HepG2 (cell line): ENCODE results near the gene NBEA. TPM values are rescaled to one million over a fixed set of nuclear protein-coding genes. Genes with fewer than 3 reads are reported as not detected.
"Not testable (repeated sequence)": the region's sequence is repeated elsewhere in the genome, so short reads cannot be mapped to it uniquely, and the experiment has no call there.

ENCODE experiments used
- ATAC-seq: fragments of 200-7000 bp; cut with Tn5 transposase; 3 replicates; pipeline ENCODE4 v1.9.1; 2020; ENCODE audit warnings: mild to moderate bottlenecking, moderate library complexity
- BruUV-seq: library from RNA; stranded (reverse); fragments of 400-500 nt; replicated peaks from 2 replicates; lab custom pipeline; 2021; lab: Mats Ljungman, UMichigan
- CTCF ChIA-PET: fragments of 300-600 bp; formaldehyde crosslinking; extraction: SDS; loops from one replicate; lab custom pipeline; 2021; ENCODE audit warnings: low total read pairs, inconsistent platforms, low intra/inter-chr PET ratio; lab: Yijun Ruan, JAX
- POLR2A ChIA-PET: fragments of 350-600 bp; sonication (Branson Sonifier 250); formaldehyde crosslinking; loops from one replicate; lab custom pipeline; 2020; ENCODE audit warnings: antibody characterized with exemption, inconsistent platforms; lab: Yijun Ruan, JAX
- DNase-seq: peaks from one replicate; pipeline ENCODE4 v3.0.0-alpha.2; 2015; ENCODE audit warnings: low spot score
- FAIRE-seq: peaks from 3 replicates; lab custom pipeline; 2011; peaks lifted over from hg19 to GRCh38; lab: Jason Lieb, UNC
- H2AFZ ChIP-seq: one replicate; pipeline ENCODE4 v1.6.1; 2011; ENCODE audit warnings: low read length, inconsistent platforms
- H3K27ac ChIP-seq: fragments of 300-600 bp; 3 replicates; pipeline ENCODE4 v1.8.0; 2011; ENCODE audit warnings: mixed run types, mild to moderate bottlenecking, mixed read lengths, low read length, inconsistent platforms; ENCODE audit not compliant: insufficient read depth; ENCODE audit errors: extremely low read length
- H3K27me3 ChIP-seq, 2 experiments: fragments of 200-600 bp in 1 of 2; 2 replicates in 1 of 2; 3 replicates in 1 of 2; pipeline versions ENCODE4 v1.6.0 to v1.8.0; 2011; ENCODE audit warnings: low read length in 2 of 2, mild to moderate bottlenecking in 2 of 2, moderate library complexity in 2 of 2, inconsistent platforms in 1 of 2; ENCODE audit not compliant: insufficient read depth in 2 of 2, control insufficient read depth in 1 of 2
- H3K36me3 ChIP-seq, 2 experiments: fragments of 200-600 bp in 1 of 2; replicated peaks in 1 of 2; 2 replicates in 1 of 2; 3 replicates in 1 of 2; pipeline versions ENCODE4 v1.5.1 to v1.8.0; 2011; ENCODE audit warnings: low read length in 2 of 2, inconsistent platforms in 1 of 2; ENCODE audit not compliant: insufficient read depth in 2 of 2, control insufficient read depth in 1 of 2
- H3K4me1 ChIP-seq: 2 replicates; pipeline ENCODE4 v1.5.1; 2012; ENCODE audit warnings: low read length, inconsistent platforms; ENCODE audit not compliant: insufficient read depth
- H3K4me2 ChIP-seq: 2 replicates; pipeline ENCODE4 v1.6.0; 2011; ENCODE audit warnings: low read depth, low read length, inconsistent platforms
- H3K4me3 ChIP-seq, 3 experiments: fragments of 200-600 bp in 1 of 3; sonication (generic), shearing (Covaris generic) in 1 of 3; replicated peaks in 1 of 3; 2 replicates each; pipeline ENCODE4 v1.5.1; 2011 to 2016; ENCODE audit warnings: low read length in 3 of 3, inconsistent platforms in 2 of 3, low read depth in 2 of 3, mild to moderate bottlenecking in 2 of 3, control low read depth in 1 of 3, mixed read lengths in 1 of 3; ENCODE audit not compliant: insufficient read depth in 1 of 3
- H3K79me2 ChIP-seq: one replicate; pipeline ENCODE4 v1.6.1; 2011; ENCODE audit warnings: low read length, inconsistent platforms; ENCODE audit not compliant: insufficient read depth
- H3K9ac ChIP-seq: 2 replicates; pipeline ENCODE4 v1.6.0; 2011; ENCODE audit warnings: mild to moderate bottlenecking, low read depth, low read length, inconsistent platforms; ENCODE audit not compliant: insufficient read depth
- H3K9me3 ChIP-seq: 2 replicates; pipeline ENCODE4 v1.5.1; 2012; ENCODE audit warnings: mild to moderate bottlenecking, low read length
- H4K20me1 ChIP-seq: 2 replicates; pipeline ENCODE4 v1.6.0; 2011; ENCODE audit warnings: inconsistent platforms, mild to moderate bottlenecking, low read length, moderate library complexity; ENCODE audit not compliant: insufficient read depth
- ATF5 ChIP-seq: sonication (generic); formaldehyde crosslinking; IDR thresholded peaks from 2 replicates; pipeline ENCODE4 v1.4.0; 2020; ENCODE audit warnings: mild to moderate bottlenecking, low read depth, missing genetic modification reagents
- DR1 ChIP-seq: sonication (generic); formaldehyde crosslinking; IDR thresholded peaks from 2 replicates; pipeline ENCODE4 v1.8.0; 2021; ENCODE audit warnings: mild to moderate bottlenecking, missing genetic modification reagents, inconsistent platforms
- ZBTB3 ChIP-seq: sonication (generic); formaldehyde crosslinking; IDR thresholded peaks from 2 replicates; pipeline ENCODE4 v1.4.0; 2020; ENCODE audit warnings: low read depth, mild to moderate bottlenecking, moderate library complexity, missing genetic modification reagents, borderline replicate concordance
- ZNF12 ChIP-seq: sonication (generic); formaldehyde crosslinking; IDR thresholded peaks from 2 replicates; pipeline ENCODE4 v1.5.0; 2020; ENCODE audit warnings: missing genetic modification reagents
- ZNF253 ChIP-seq: sonication (generic); formaldehyde crosslinking; IDR thresholded peaks from 2 replicates; pipeline ENCODE4 v1.8.0; 2022; ENCODE audit warnings: mild to moderate bottlenecking, missing genetic modification reagents, borderline replicate concordance
- ZNF296 ChIP-seq: sonication (generic); formaldehyde crosslinking; conservative IDR thresholded peaks from 2 replicates; pipeline ENCODE4 v1.5.0; 2020; ENCODE audit warnings: mild to moderate bottlenecking, missing genetic modification reagents
- ZNF563 ChIP-seq: sonication (generic); formaldehyde crosslinking; IDR thresholded peaks from 2 replicates; pipeline ENCODE4 v1.8.0; 2022; ENCODE audit warnings: mild to moderate bottlenecking, moderate library complexity, missing genetic modification reagents
- WGBS: methylation state at CpG from one replicate; pipeline ENCODE4 v1.1.6; 2017; ENCODE audit warnings: low lambda C conversion rate; 5-methylcytosine and 5-hydroxymethylcytosine counted together
- in situ Hi-C: cut with HindIII; loops from 2 replicates; pipeline ENCODE4 v1.10.0; 2017; ENCODE audit warnings: low pct_unique_long_range_greater_than_20kb; ENCODE audit not compliant: extremely low pct_ligation_motif_present
- intact Hi-C: fragments of 100-400 bp; cut with micrococcal nuclease; formaldehyde crosslinking; loops from one replicate; pipeline ENCODE4 v1.10.0; 2022; ENCODE audit not compliant: unreplicated experiment
- polyA plus RNA-seq, 8 experiments: library from polyadenylated mRNA; depleted of rRNA in 3 of 8; stranded (reverse) in 7 of 8; unstranded in 1 of 8; fragments of >200 nt; fragmentation: Illumina TruSeq in 4 of 8; extraction: Trizol in 4 of 8; gene quantifications; 2 replicates each; pipeline versions ENCODE4 v1.2.1 to v1.2.3, GENCODE V29; 2011 to 2016; ENCODE audit warnings: low read depth in 4 of 8, missing spikeins in 1 of 8, mixed read lengths in 1 of 8; ENCODE audit not compliant: insufficient read depth in 1 of 8
- total RNA-seq, 5 experiments: library from RNA; depleted of rRNA; stranded (reverse); fragments of >200 nt; fragmentation: Illumina TruSeq; extraction: Trizol; gene quantifications; 2 replicates each; pipeline ENCODE4 v1.2.3, GENCODE V29; 2016; ENCODE audit warnings: low read depth in 1 of 5

The NBEA gene
- total and polyA plus RNA-seq, 2 of the 13 experiments (the other 11 are each of a cell fraction or from before 2014, with no cell fraction given), result 2.7 to 2.8 TPM

GRCh38 chr13:35672611-35673010 is 730.5 kb downstream of the NBEA start:
- intact Hi-C loops, result no loop called here
- FAIRE-seq, result no peak
- CTCF ChIA-PET, result no interaction called here

GRCh38 chr13:35675651-35676050 is 733.6 kb downstream of the NBEA start:
- no peaks in the 10 kb centered on the region for H3K36me3 ChIP-seq
- no peaks in the 10 kb centered on the region; the same call in 1 of the 2 replicates for H3K9me3 ChIP-seq
- peaks cover 0 to 3% of the 10 kb centered on the region in 2 experiments; a peak in 1 of 5 replicates for H3K27me3 ChIP-seq
- H2AFZ ChIP-seq, result no peak overlapping the region
- intact Hi-C loops, result no loop called here
- no peak for DNase-seq
- no peak for ATAC-seq
- H3K4me3 ChIP-seq, result no peak overlapping the region
- H3K79me2 ChIP-seq, result no peaks in the 10 kb centered on the region
- H3K4me1 ChIP-seq, result no peaks in the 10 kb centered on the region
- no peak for FAIRE-seq
- 29% methylated on average over 4 of the region's 4 CpGs for WGBS
- ChIA-PET POLR2A (no interaction called here), CTCF (no interaction called here)
- no peaks in the 10 kb centered on the region for H4K20me1 ChIP-seq
- H3K4me2 ChIP-seq, result no peak overlapping the region
- in situ Hi-C loops, result no loop called here
- TF ChIP-seq ZNF296 (no peak), ZBTB3 (no peak), ZNF253 (no peak), ZNF12 (CRISPR knock-in tag) (no peak), ATF5 (CRISPR knock-in tag) (no peak), DR1 (CRISPR knock-in tag) (no peak)
- no peak overlapping the region for H3K27ac ChIP-seq
- no peak overlapping the region for H3K9ac ChIP-seq
- BruUV-seq, result no TSS peak

More at GRCh38 chr13:35672611-35673010, 730.5 kb downstream of the NBEA start:
- no peak for ATAC-seq
- Histone ChIP-seq H3K4me1 (no peaks in the 10 kb centered on the region), H3K9ac (no peak overlapping the region), H4K20me1 (no peaks in the 10 kb centered on the region), H3K27ac (no peak overlapping the region), H3K4me3 (no peak overlapping the region), H3K27me3 (peaks cover 0 to 3% of the 10 kb centered on the region in 2 experiments; a peak in 1 of 5 replicates), H2AFZ (no peak overlapping the region), H3K36me3 (no peaks in the 10 kb centered on the region), H3K4me2 (no peak overlapping the region), H3K79me2 (no peaks in the 10 kb centered on the region), H3K9me3 (no peaks in the 10 kb centered on the region; the same call in 1 of the 2 replicates)
- in situ Hi-C loops, result no loop called here
- DNase-seq, result no peak
- POLR2A ChIA-PET, result no interaction called here
- no peak for TF ChIP-seq ZNF563 (CRISPR knock-in tag)
- BruUV-seq, result no TSS peak
- 21% methylated on average over 6 of the region's 6 CpGs for WGBS

GRCh38 chr13:35677863-35678262 is 735.8 kb downstream of the NBEA start:
- H2AFZ ChIP-seq, DNase-seq, H3K4me1 ChIP-seq, BruUV-seq, FAIRE-seq, POLR2A ChIA-PET, H3K9ac ChIP-seq, H3K4me3 ChIP-seq, H3K36me3 ChIP-seq, H3K27ac ChIP-seq, in situ Hi-C loops, ATAC-seq, H3K9me3 ChIP-seq, H3K4me2 ChIP-seq, H3K79me2 ChIP-seq, H3K27me3 ChIP-seq, CTCF ChIA-PET, intact Hi-C loops, H4K20me1 ChIP-seq: not testable (repeated sequence)
- WGBS, result 29% methylated on average over 6 of the region's 6 CpGs
